Esophagus squamous epithelium (tissue), 4 donors: ENCODE data around the gene CACNA1B.
"Not testable (repeated sequence)": the region's sequence is repeated elsewhere in the genome, so short reads cannot be mapped to it uniquely, and the experiment has no call there.

ENCODE experiments used
- CTCF ChIP-seq, 6 experiments: fragments of 450-650 bp in 4 of 6; fragments of 200-600 bp in 2 of 6; sonication (generic) in 2 of 6; IDR thresholded peaks; one replicate each; pipeline ENCODE4 v1.5.1; 2016 to 2019; ENCODE audit warnings: antibody characterized with exemption in 6 of 6, mild to moderate bottlenecking in 4 of 6, moderate library complexity in 4 of 6
- POLR2A ChIP-seq, 4 donors: fragments of 450-650 bp; IDR thresholded peaks; one replicate each; pipeline ENCODE4 v1.6.1; 2017; ENCODE audit warnings: antibody characterized with exemption in 4 of 4, mild to moderate bottlenecking in 4 of 4, moderate library complexity in 3 of 4

- TF ChIP-seq CTCF, POLR2A (IDR thresholded peaks at IDR 0.05): not testable (repeated sequence)
These were observed 214.5 kb downstream of the CACNA1B start for GRCh38 chr9:138092057-138092456.
